ENCODE results near the gene GLOD5.

DNA sequence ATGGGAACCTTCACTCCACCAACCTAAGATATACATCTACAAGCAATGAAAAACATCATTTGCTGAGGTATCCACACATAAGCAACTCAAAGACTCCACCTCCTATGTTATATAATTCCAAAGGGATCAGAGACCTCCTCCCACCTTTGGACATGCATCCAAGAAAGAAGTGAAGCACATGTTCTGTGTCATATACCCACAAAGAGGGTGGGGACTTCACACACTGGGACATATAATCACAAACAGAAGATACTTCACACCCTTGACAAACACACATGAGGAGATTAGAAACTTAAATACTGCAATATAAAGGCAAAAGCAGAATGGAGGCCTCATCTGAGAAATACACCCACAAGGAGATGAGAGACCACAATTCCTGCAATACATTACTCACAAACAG, 39.6 kb upstream of the GLOD5 start:
- TF ChIP-seq POLR2A (IDR thresholded peaks at IDR 0.05) (no peak), CTCF (IDR thresholded peaks at IDR 0.05) (no peak)
